SU-DHL-6 (cell line): ENCODE data around the gene CELSR1.

ENCODE experiments used
- H2AFZ ChIP-seq: fragments of 200-600 bp; sonication (generic); 2 replicates; pipeline ENCODE4 v1.6.1; 2014; ENCODE audit warnings: low read depth, mild to moderate bottlenecking, moderate library complexity, mixed read lengths, antibody characterized with exemption, low read length; ENCODE audit not compliant: severe bottlenecking
- H3F3A ChIP-seq: fragments of 200-600 bp; shearing (Covaris generic); 2 replicates; pipeline ENCODE4 v1.6.0; 2016; ENCODE audit warnings: antibody characterized with exemption, mild to moderate bottlenecking; ENCODE audit not compliant: insufficient read depth
- H3K27ac ChIP-seq: fragments of 200-600 bp; sonication (generic); 2 replicates; pipeline ENCODE4 v1.5.1; 2016; ENCODE audit warnings: low read depth, mild to moderate bottlenecking, low read length, moderate library complexity, mixed read lengths
- H3K27me3 ChIP-seq: fragments of 200-600 bp; sonication (generic), shearing (Covaris generic); 2 replicates; pipeline ENCODE4 v1.6.0; 2014; ENCODE audit warnings: mild to moderate bottlenecking, low read length
- H3K36me3 ChIP-seq: fragments of 200-600 bp; sonication (generic); 2 replicates; pipeline ENCODE4 v1.6.1; 2014; ENCODE audit warnings: mild to moderate bottlenecking, low read length, mixed read lengths
- H3K4me2 ChIP-seq: fragments of 300-600, 200-600 bp; shearing (Covaris generic), sonication (generic); 2 replicates; pipeline ENCODE4 v1.6.0; 2014; ENCODE audit warnings: low read length, low read depth, mild to moderate bottlenecking; ENCODE audit not compliant: poor library complexity, severe bottlenecking
- H3K4me3 ChIP-seq: fragments of 200-600 bp; sonication (generic); 2 replicates; pipeline ENCODE4 v1.5.1; 2014; ENCODE audit warnings: antibody characterized with exemption, low read length, mild to moderate bottlenecking, mixed read lengths; ENCODE audit not compliant: insufficient read depth, poor library complexity, severe bottlenecking
- H3K79me2 ChIP-seq: fragments of 200-600 bp; sonication (generic); 2 replicates; pipeline ENCODE4 v1.6.1; 2014; ENCODE audit warnings: mild to moderate bottlenecking, low read length, moderate library complexity; ENCODE audit not compliant: insufficient read depth
- H3K9ac ChIP-seq: fragments of 200-600 bp; sonication (generic); 2 replicates; pipeline ENCODE4 v1.7.0; 2014; ENCODE audit warnings: mild to moderate bottlenecking, low read length
- H3K9me2 ChIP-seq: fragments of 200-600 bp; sonication (generic); replicated peaks from 2 replicates; pipeline ENCODE4 v1.6.1; 2014; ENCODE audit warnings: low read length; ENCODE audit not compliant: insufficient read depth
- H3K9me3 ChIP-seq: fragments of 200-600 bp; sonication (generic); 2 replicates; pipeline ENCODE4 v1.6.1; 2014; ENCODE audit warnings: low read length, mixed read lengths; ENCODE audit not compliant: insufficient read depth
- H4K20me1 ChIP-seq: fragments of 200-600 bp; sonication (generic); 2 replicates; pipeline ENCODE4 v1.6.1; 2014; ENCODE audit warnings: low read depth, mild to moderate bottlenecking, antibody characterized with exemption, low read length, moderate library complexity, mixed read lengths
- EZH2phosphoT487 ChIP-seq: fragments of 200-600 bp; sonication (generic), shearing (Covaris generic); conservative IDR thresholded peaks from 2 replicates; pipeline ENCODE4 v1.6.1; 2018; ENCODE audit warnings: mild to moderate bottlenecking, antibody characterized with exemption, low read length, moderate library complexity, mixed read lengths
- TF ChIP-seq, protein P1 (sequence below): fragments of 200-600 bp; sonication (generic); IDR thresholded peaks from one replicate; pipeline ENCODE4 v1.5.1; 2017; ENCODE audit warnings: antibody characterized with exemption, mild to moderate bottlenecking, low read length, moderate library complexity; ENCODE audit not compliant: insufficient read depth, poor library complexity, severe bottlenecking

Gene CELSR1

DNA sequence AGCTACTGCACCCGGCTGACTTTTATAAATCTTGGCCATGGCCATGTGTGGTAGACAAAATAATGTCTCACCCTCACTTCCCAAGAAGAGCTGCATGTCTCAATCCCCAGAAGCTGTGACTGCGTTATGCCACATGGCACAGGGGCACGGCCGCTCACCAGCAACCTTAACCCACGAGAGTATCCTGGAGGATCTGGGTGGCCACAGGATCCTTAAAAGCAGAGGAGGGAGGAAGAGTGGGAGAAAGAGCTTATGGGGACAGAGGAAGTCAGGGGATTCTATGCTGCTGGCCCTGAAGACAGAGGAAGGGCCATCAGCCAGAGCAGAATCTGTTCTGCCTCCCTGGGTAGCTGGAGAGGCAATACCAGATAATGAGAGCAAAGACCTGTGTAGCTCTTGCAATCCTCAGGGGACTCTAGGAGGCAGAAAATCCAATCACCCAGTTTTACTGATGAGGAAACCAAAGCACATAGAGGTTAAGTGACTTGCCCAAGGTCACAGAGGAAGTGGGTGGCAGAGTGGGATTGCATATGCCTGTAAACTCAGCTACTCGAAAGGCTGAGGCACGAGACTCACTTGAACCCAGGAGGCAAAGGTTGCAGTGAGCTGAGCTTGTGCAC, 55.3 kb downstream of the CELSR1 start:
- H3F3A ChIP-seq, result no peaks in the 10 kb centered on the region
- H3K4me3 ChIP-seq, result no peak overlapping the region
- H3K4me2 ChIP-seq, result no peak overlapping the region
- no peaks in the 10 kb centered on the region for H3K79me2 ChIP-seq
- no peaks in the 10 kb centered on the region for H3K27me3 ChIP-seq
- no peak overlapping the region for H2AFZ ChIP-seq
- no peaks in the 10 kb centered on the region for H3K9me2 ChIP-seq
- H3K27ac ChIP-seq, result no peak overlapping the region
- H3K36me3 ChIP-seq, result no peaks in the 10 kb centered on the region
- no peak overlapping the region for H3K9ac ChIP-seq
- no peak for TF ChIP-seq EZH2phosphoT487
- TF ChIP-seq, protein P1, sequence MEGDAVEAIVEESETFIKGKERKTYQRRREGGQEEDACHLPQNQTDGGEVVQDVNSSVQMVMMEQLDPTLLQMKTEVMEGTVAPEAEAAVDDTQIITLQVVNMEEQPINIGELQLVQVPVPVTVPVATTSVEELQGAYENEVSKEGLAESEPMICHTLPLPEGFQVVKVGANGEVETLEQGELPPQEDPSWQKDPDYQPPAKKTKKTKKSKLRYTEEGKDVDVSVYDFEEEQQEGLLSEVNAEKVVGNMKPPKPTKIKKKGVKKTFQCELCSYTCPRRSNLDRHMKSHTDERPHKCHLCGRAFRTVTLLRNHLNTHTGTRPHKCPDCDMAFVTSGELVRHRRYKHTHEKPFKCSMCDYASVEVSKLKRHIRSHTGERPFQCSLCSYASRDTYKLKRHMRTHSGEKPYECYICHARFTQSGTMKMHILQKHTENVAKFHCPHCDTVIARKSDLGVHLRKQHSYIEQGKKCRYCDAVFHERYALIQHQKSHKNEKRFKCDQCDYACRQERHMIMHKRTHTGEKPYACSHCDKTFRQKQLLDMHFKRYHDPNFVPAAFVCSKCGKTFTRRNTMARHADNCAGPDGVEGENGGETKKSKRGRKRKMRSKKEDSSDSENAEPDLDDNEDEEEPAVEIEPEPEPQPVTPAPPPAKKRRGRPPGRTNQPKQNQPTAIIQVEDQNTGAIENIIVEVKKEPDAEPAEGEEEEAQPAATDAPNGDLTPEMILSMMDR, result no peak
- no peaks in the 10 kb centered on the region for H3K9me3 ChIP-seq
- H4K20me1 ChIP-seq, result no peaks in the 10 kb centered on the region

DNA sequence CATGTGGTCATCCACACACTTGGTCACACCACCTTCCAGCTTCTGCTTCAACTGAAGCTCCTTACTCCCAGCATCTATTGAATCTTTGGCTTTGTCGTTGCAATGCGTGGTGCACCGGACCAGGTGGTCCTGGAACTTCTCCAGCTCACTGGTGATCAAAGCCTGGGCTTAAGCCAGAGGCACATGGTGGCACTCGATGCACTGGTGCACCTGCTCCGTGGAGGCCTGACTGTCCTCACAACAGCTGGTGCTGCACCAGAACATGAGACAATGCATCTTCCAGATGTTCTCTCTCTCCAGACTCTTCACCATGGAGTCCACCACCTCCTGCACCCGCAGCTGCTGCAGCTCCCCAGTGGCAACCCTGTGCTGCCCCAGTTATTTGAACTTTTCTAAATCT, 56.0 kb downstream of the CELSR1 start:
- Histone ChIP-seq H4K20me1 (no peaks in the 10 kb centered on the region), H3K4me3 (no peak overlapping the region), H3F3A (no peaks in the 10 kb centered on the region), H3K9me3 (no peaks in the 10 kb centered on the region), H2AFZ (no peak overlapping the region), H3K27me3 (no peaks in the 10 kb centered on the region), H3K27ac (no peak overlapping the region), H3K79me2 (no peaks in the 10 kb centered on the region), H3K4me2 (no peak overlapping the region), H3K36me3 (no peaks in the 10 kb centered on the region), H3K9ac (no peak overlapping the region), H3K9me2 (no peaks in the 10 kb centered on the region)
- TF ChIP-seq, protein P1, result no peak
- no peak for TF ChIP-seq EZH2phosphoT487

DNA sequence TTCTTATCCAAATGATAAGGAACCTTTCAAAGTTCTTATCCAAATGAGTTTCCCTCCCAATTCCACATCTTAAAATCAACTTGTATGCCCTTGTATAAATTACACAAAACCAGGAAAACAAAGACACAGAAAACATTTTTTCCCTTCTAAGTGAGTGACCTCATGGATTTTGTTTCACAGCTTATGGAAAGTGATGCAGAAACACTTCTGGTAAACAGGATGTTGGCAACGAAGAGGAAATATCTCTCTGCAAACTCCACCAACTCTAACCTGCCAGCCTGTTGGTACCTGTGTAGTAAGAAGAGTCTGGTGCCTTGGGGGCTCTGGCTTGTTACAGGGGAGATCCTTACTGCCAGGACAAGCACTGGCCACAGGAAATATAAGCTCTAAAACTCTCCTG, 57.0 kb downstream of the CELSR1 start:
- no peak overlapping the region for H3K9ac ChIP-seq
- H3F3A ChIP-seq, result no peaks in the 10 kb centered on the region
- no peak overlapping the region for H3K27ac ChIP-seq
- no peaks in the 10 kb centered on the region for H3K9me3 ChIP-seq
- no peaks in the 10 kb centered on the region for H3K9me2 ChIP-seq
- TF ChIP-seq EZH2phosphoT487, result no peak
- TF ChIP-seq, protein P1, result no peak
- no peak overlapping the region for H3K4me3 ChIP-seq
- H3K27me3 ChIP-seq, result no peaks in the 10 kb centered on the region
- H3K4me2 ChIP-seq, result no peak overlapping the region
- no peak overlapping the region for H2AFZ ChIP-seq
- H4K20me1 ChIP-seq, result no peaks in the 10 kb centered on the region
- no peaks in the 10 kb centered on the region for H3K79me2 ChIP-seq
- no peaks in the 10 kb centered on the region for H3K36me3 ChIP-seq
